ENCODE measurements around the gene PRDM12.

PRDM12 gene

GRCh38 chr9:130658893-130659698 lies 5.3 kb upstream of the PRDM12 start:
- Mint-ChIP-seq H3K27ac (no peak overlapping the region), H3K36me3 (no peaks in the 10 kb centered on the region), H3K4me3 (peak overlapping the region; percentile 30), H3K27me3 (peaks cover 27% of the 10 kb centered on the region), H3K4me1 (ENCODE audit: low read depth) (peaks cover 28% of the 10 kb centered on the region), H3K9me3 (ENCODE audit: low read depth) (no peaks in the 10 kb centered on the region)

- Mint-ChIP-seq H3K9me3 (ENCODE audit: low read depth) (no peaks in the 10 kb centered on the region), H3K27ac (no peak overlapping the region), H3K4me3 (no peak overlapping the region), H3K36me3 (no peaks in the 10 kb centered on the region), H3K4me1 (ENCODE audit: low read depth) (peaks cover 29% of the 10 kb centered on the region), H3K27me3 (peaks cover 27% of the 10 kb centered on the region)
Measured at GRCh38 chr9:130659699-130660248, 4.6 kb upstream of the PRDM12 start.

GRCh38 chr9:130660326-130660682 lies 4.1 kb upstream of the PRDM12 start:
- Mint-ChIP-seq H3K27ac (no peak overlapping the region), H3K4me3 (peak overlapping the region; percentile 61), H3K9me3 (ENCODE audit: low read depth) (no peaks in the 10 kb centered on the region), H3K4me1 (ENCODE audit: low read depth) (peaks cover 30% of the 10 kb centered on the region), H3K27me3 (peaks cover 26% of the 10 kb centered on the region), H3K36me3 (no peaks in the 10 kb centered on the region)

GRCh38 chr9:130660683-130661450 lies 3.5 kb upstream of the PRDM12 start:
- no peak overlapping the region for H3K4me3 Mint-ChIP-seq
- H3K27ac Mint-ChIP-seq: no peak overlapping the region
- peaks cover 25% of the 10 kb centered on the region for H3K27me3 Mint-ChIP-seq
- peaks cover 34% of the 10 kb centered on the region for H3K4me1 Mint-ChIP-seq (ENCODE audit: low read depth)
- H3K9me3 Mint-ChIP-seq (ENCODE audit: low read depth): no peaks in the 10 kb centered on the region
- no peaks in the 10 kb centered on the region for H3K36me3 Mint-ChIP-seq

GRCh38 chr9:130661451-130662098 lies 2.8 kb upstream of the PRDM12 start:
- Mint-ChIP-seq H3K9me3 (ENCODE audit: low read depth) (no peaks in the 10 kb centered on the region), H3K4me1 (ENCODE audit: low read depth) (peaks cover 34% of the 10 kb centered on the region), H3K36me3 (no peaks in the 10 kb centered on the region), H3K4me3 (no peak overlapping the region), H3K27ac (no peak overlapping the region), H3K27me3 (peaks cover 28% of the 10 kb centered on the region)

- H3K9me3 Mint-ChIP-seq (ENCODE audit: low read depth): no peaks in the 10 kb centered on the region
- H3K27me3 Mint-ChIP-seq: peaks cover 25% of the 10 kb centered on the region
- no peak overlapping the region for H3K27ac Mint-ChIP-seq
- peak overlapping the region; percentile 79 for H3K4me3 Mint-ChIP-seq
- H3K4me1 Mint-ChIP-seq (ENCODE audit: low read depth): peaks cover 34% of the 10 kb centered on the region
- no peaks in the 10 kb centered on the region for H3K36me3 Mint-ChIP-seq
Measured at GRCh38 chr9:130662099-130662969, 2.1 kb upstream of the PRDM12 start.

- Mint-ChIP-seq H3K4me3 (peak overlapping the region; percentile 79), H3K9me3 (ENCODE audit: low read depth) (no peaks in the 10 kb centered on the region), H3K27me3 (peaks cover 22% of the 10 kb centered on the region), H3K4me1 (ENCODE audit: low read depth) (peaks cover 34% of the 10 kb centered on the region), H3K27ac (no peak overlapping the region), H3K36me3 (no peaks in the 10 kb centered on the region)
Measured at GRCh38 chr9:130662970-130663257, 1.5 kb upstream of the PRDM12 start.

- Mint-ChIP-seq H3K27me3 (peaks cover 20% of the 10 kb centered on the region), H3K4me3 (peak overlapping the region; percentile 79), H3K9me3 (ENCODE audit: low read depth) (no peaks in the 10 kb centered on the region), H3K4me1 (ENCODE audit: low read depth) (peaks cover 33% of the 10 kb centered on the region), H3K36me3 (no peaks in the 10 kb centered on the region), H3K27ac (no peak overlapping the region)
Measured at GRCh38 chr9:130663258-130663976, 977 bp upstream of the PRDM12 start.

GRCh38 chr9:130663977-130664250 lies 480 bp upstream of the PRDM12 start:
- H3K27me3 Mint-ChIP-seq: peaks cover 19% of the 10 kb centered on the region
- peaks cover 30% of the 10 kb centered on the region for H3K4me1 Mint-ChIP-seq (ENCODE audit: low read depth)
- no peaks in the 10 kb centered on the region for H3K36me3 Mint-ChIP-seq
- H3K27ac Mint-ChIP-seq: no peak overlapping the region
- peak overlapping the region; percentile 30 for H3K4me3 Mint-ChIP-seq
- H3K9me3 Mint-ChIP-seq (ENCODE audit: low read depth): no peaks in the 10 kb centered on the region

GRCh38 chr9:130665029-130665430 lies 636 bp downstream of the PRDM12 start:
- Mint-ChIP-seq H3K9me3 (ENCODE audit: low read depth) (no peaks in the 10 kb centered on the region), H3K27ac (no peak overlapping the region), H3K36me3 (no peaks in the 10 kb centered on the region), H3K4me3 (peak overlapping the region; percentile 56), H3K27me3 (peaks cover 16% of the 10 kb centered on the region), H3K4me1 (ENCODE audit: low read depth) (peaks cover 27% of the 10 kb centered on the region)

- no peak overlapping the region for H3K27ac Mint-ChIP-seq
- H3K9me3 Mint-ChIP-seq (ENCODE audit: low read depth): no peaks in the 10 kb centered on the region
- H3K4me3 Mint-ChIP-seq: peak overlapping the region; percentile 56
- peaks cover 25% of the 10 kb centered on the region for H3K4me1 Mint-ChIP-seq (ENCODE audit: low read depth)
- H3K27me3 Mint-ChIP-seq: peaks cover 16% of the 10 kb centered on the region
- no peaks in the 10 kb centered on the region for H3K36me3 Mint-ChIP-seq
Measured at GRCh38 chr9:130665431-130666392, 1.3 kb downstream of the PRDM12 start.

- H3K4me1 Mint-ChIP-seq (ENCODE audit: low read depth): peaks cover 25% of the 10 kb centered on the region
- H3K9me3 Mint-ChIP-seq (ENCODE audit: low read depth): no peaks in the 10 kb centered on the region
Measured at GRCh38 chr9:130666393-130667119, 2.2 kb downstream of the PRDM12 start.

GRCh38 chr9:130667120-130667435 lies 2.7 kb downstream of the PRDM12 start:
- no peak overlapping the region for H3K27ac Mint-ChIP-seq
- H3K4me3 Mint-ChIP-seq: no peak overlapping the region
- peaks cover 20% of the 10 kb centered on the region for H3K4me1 Mint-ChIP-seq (ENCODE audit: low read depth)

More at GRCh38 chr9:130666393-130667119, 2.2 kb downstream of the PRDM12 start:
- Mint-ChIP-seq H3K27me3 (peaks cover 16% of the 10 kb centered on the region), H3K36me3 (no peaks in the 10 kb centered on the region), H3K4me3 (no peak overlapping the region), H3K27ac (no peak overlapping the region)

More at GRCh38 chr9:130667120-130667435, 2.7 kb downstream of the PRDM12 start:
- Mint-ChIP-seq H3K9me3 (ENCODE audit: low read depth) (no peaks in the 10 kb centered on the region), H3K36me3 (no peaks in the 10 kb centered on the region), H3K27me3 (peaks cover 16% of the 10 kb centered on the region)
